WTC11 (cell line): ENCODE measurements around the gene SLFN5. TPM values are rescaled to one million over a fixed set of nuclear protein-coding genes. Genes with fewer than 3 reads are reported as not detected.

Experiments used
- ATAC-seq: fragments of 200-7000 bp; cut with Tn5 transposase; 2 replicates; pipeline ENCODE4 v1.10.0; 2021; ENCODE audit warnings: mild to moderate bottlenecking, moderate library complexity
- CTCF ChIA-PET: fragments of 300-600 bp; sonication (Branson Sonifier 250); formaldehyde crosslinking; loops from one replicate; lab custom pipeline; 2021; ENCODE audit warnings: antibody characterized with exemption; lab: Charles Lee
- POLR2A ChIA-PET: fragments of 350-600 bp; sonication (Branson Sonifier 250); formaldehyde crosslinking; loops from one replicate; lab custom pipeline; 2021; ENCODE audit warnings: antibody characterized with exemption; lab: Charles Lee
- DNase-seq: peaks from one replicate; pipeline ENCODE4 v3.0.0; 2021; ENCODE audit warnings: low spot score
- H3K27ac Mint-ChIP-seq: 2 replicates; pipeline ENCODE4 v1.8.0; 2021; ENCODE audit warnings: mixed read lengths
- H3K27me3 Mint-ChIP-seq: 2 replicates; pipeline ENCODE4 v1.8.0; 2021; ENCODE audit warnings: low read depth, mild to moderate bottlenecking, moderate library complexity, mixed read lengths
- H3K36me3 Mint-ChIP-seq: 2 replicates; pipeline ENCODE4 v1.8.0; 2021; ENCODE audit warnings: mixed read lengths
- H3K4me1 Mint-ChIP-seq: 2 replicates; pipeline ENCODE4 v1.8.0; 2022; ENCODE audit warnings: mixed read lengths
- H3K4me3 Mint-ChIP-seq: 2 replicates; pipeline ENCODE4 v1.8.0; 2021; ENCODE audit warnings: mild to moderate bottlenecking, moderate library complexity, mixed read lengths
- H3K9me3 Mint-ChIP-seq: 2 replicates; pipeline ENCODE4 v1.8.0; 2021; ENCODE audit warnings: mixed read lengths
- ATF1 ChIP-seq: sonication (generic); formaldehyde crosslinking; IDR thresholded peaks from 2 replicates; pipeline ENCODE4 v1.8.1; 2023; ENCODE audit warnings: mild to moderate bottlenecking, moderate library complexity, missing genetic modification reagents
- CBFB ChIP-seq: sonication (generic); formaldehyde crosslinking; IDR thresholded peaks from 2 replicates; pipeline ENCODE4 v1.8.1; 2022; ENCODE audit warnings: mild to moderate bottlenecking, low read depth, missing genetic modification reagents
- CDX4 ChIP-seq: fragments of 250-450 bp; sonication (Bioruptor Pico); IDR thresholded peaks from 2 replicates; pipeline ENCODE4 v1.9.0; 2021; ENCODE audit warnings: moderate library complexity, mild to moderate bottlenecking, inconsistent platforms, borderline replicate concordance
- CREB1 ChIP-seq: sonication (generic); formaldehyde crosslinking; IDR thresholded peaks from 2 replicates; pipeline ENCODE4 v1.8.0; 2023; ENCODE audit warnings: mild to moderate bottlenecking, missing genetic modification reagents
- IRF1 ChIP-seq: sonication (generic); formaldehyde crosslinking; IDR thresholded peaks from 2 replicates; pipeline ENCODE4 v1.8.0; 2023; ENCODE audit warnings: missing genetic modification reagents
- MAX ChIP-seq: sonication (generic); formaldehyde crosslinking; IDR thresholded peaks from 2 replicates; pipeline ENCODE4 v1.8.0; 2022; ENCODE audit warnings: mild to moderate bottlenecking, missing genetic modification reagents
- MLX ChIP-seq: sonication (generic); formaldehyde crosslinking; IDR thresholded peaks from 2 replicates; pipeline ENCODE4 v1.8.1; 2023; ENCODE audit warnings: mild to moderate bottlenecking, missing genetic modification reagents, moderate library complexity
- MXD4 ChIP-seq: fragments of 250-450 bp; sonication (Bioruptor Pico); IDR thresholded peaks from 2 replicates; pipeline ENCODE4 v1.8.0; 2021; ENCODE audit warnings: mild to moderate bottlenecking, moderate library complexity, borderline replicate concordance
- NFATC4 ChIP-seq: fragments of 250-450 bp; sonication (Bioruptor Pico); IDR thresholded peaks from 2 replicates; pipeline ENCODE4 v1.9.0; 2021; ENCODE audit warnings: mild to moderate bottlenecking
- NFE2L1 ChIP-seq: sonication (generic); formaldehyde crosslinking; IDR thresholded peaks from 2 replicates; pipeline ENCODE4 v1.8.1; 2023; ENCODE audit warnings: missing genetic modification reagents
- OVOL2 ChIP-seq: fragments of 250-450 bp; sonication (Bioruptor Pico); IDR thresholded peaks from 2 replicates; pipeline ENCODE4 v1.9.0; 2021; ENCODE audit warnings: mild to moderate bottlenecking, borderline replicate concordance
- PRDM15 ChIP-seq: sonication (generic); formaldehyde crosslinking; IDR thresholded peaks from 2 replicates; pipeline ENCODE4 v1.8.0; 2022; ENCODE audit warnings: missing genetic modification reagents
- RELA ChIP-seq: sonication (generic); formaldehyde crosslinking; IDR thresholded peaks from 2 replicates; pipeline ENCODE4 v1.8.1; 2022; ENCODE audit warnings: missing genetic modification reagents, mild to moderate bottlenecking, borderline replicate concordance
- STAT6 ChIP-seq: sonication (generic); formaldehyde crosslinking; conservative IDR thresholded peaks from 2 replicates; pipeline ENCODE4 v1.8.1; 2023; ENCODE audit warnings: mild to moderate bottlenecking, low read depth, missing genetic modification reagents, moderate library complexity
- TP53 ChIP-seq: sonication (generic); formaldehyde crosslinking; IDR thresholded peaks from 2 replicates; pipeline ENCODE4 v1.8.1; 2023; ENCODE audit warnings: mild to moderate bottlenecking, missing genetic modification reagents
- USF2 ChIP-seq: sonication (generic); formaldehyde crosslinking; IDR thresholded peaks from 2 replicates; pipeline ENCODE4 v1.8.1; 2023; ENCODE audit warnings: mild to moderate bottlenecking, missing genetic modification reagents, moderate library complexity
- ZBTB43 ChIP-seq: sonication (generic); formaldehyde crosslinking; IDR thresholded peaks from 2 replicates; pipeline ENCODE4 v1.8.1; 2023; ENCODE audit warnings: mild to moderate bottlenecking, missing genetic modification reagents
- ZNF423 ChIP-seq: fragments of 250-450 bp; sonication (Bioruptor Pico); IDR thresholded peaks from 2 replicates; pipeline ENCODE4 v2.1.2; 2022; ENCODE audit warnings: mild to moderate bottlenecking, moderate library complexity
- ZNF671 ChIP-seq: fragments of 250-450 bp; sonication (Bioruptor Pico); IDR thresholded peaks from 2 replicates; pipeline ENCODE4 v1.8.0; 2021; ENCODE audit warnings: mild to moderate bottlenecking
- total RNA-seq: library from RNA; stranded (reverse); gene quantifications from 3 replicates; pipeline ENCODE4 v1.2.3, GENCODE V29; 2021

The SLFN5 gene
- total RNA-seq, 1 experiment from 2014 or later: 7.6 TPM

GRCh38 chr17:35293151-35293847 lies 50.4 kb downstream of the SLFN5 start (continued):
- no peak for TF ChIP-seq PRDM15 (CRISPR knock-in tag)

- ATAC-seq: no peak
- POLR2A ChIA-PET: no interaction called here
These were observed 51.9 kb downstream of the SLFN5 start for GRCh38 chr17:35294756-35295155.

GRCh38 chr17:35295686-35296085 lies 52.8 kb downstream of the SLFN5 start:
- TF ChIP-seq NFE2L1 (CRISPR knock-in tag): no peak
- no peak for TF ChIP-seq MXD4 (CRISPR knock-in tag)
- TF ChIP-seq RELA: no peak
- no peak for TF ChIP-seq IRF1
- no peak for TF ChIP-seq ZBTB43 (CRISPR knock-in tag)
- TF ChIP-seq ZNF671 (CRISPR knock-in tag): no peak
- TF ChIP-seq CREB1 (CRISPR knock-in tag): no peak
- no peak for TF ChIP-seq NFATC4 (CRISPR knock-in tag)
- no peak for TF ChIP-seq CDX4
- no peak for TF ChIP-seq TP53 (CRISPR knock-in tag)
- TF ChIP-seq CBFB: no peak
- no peak for TF ChIP-seq STAT6 (CRISPR knock-in tag)
- TF ChIP-seq ATF1 (CRISPR knock-in tag): no peak
- TF ChIP-seq MLX (CRISPR knock-in tag): no peak
- no peak for TF ChIP-seq ZNF423 (CRISPR knock-in tag)
- no peak for TF ChIP-seq MAX (CRISPR knock-in tag)
- TF ChIP-seq, all 79 proteins: peak for 0
- Mint-ChIP-seq H3K27me3 (peaks cover 57% of the 10 kb centered on the region), H3K36me3 (peaks cover 40% of the 10 kb centered on the region), H3K27ac (no peak overlapping the region), H3K9me3 (peaks cover 55% of the 10 kb centered on the region), H3K4me1 (no peaks in the 10 kb centered on the region), H3K4me3 (no peak overlapping the region)
- ChIA-PET POLR2A (no interaction called here), CTCF (no interaction called here)
- no peak for ATAC-seq
- no peak for DNase-seq

More at GRCh38 chr17:35294756-35295155, 51.9 kb downstream of the SLFN5 start:
- Mint-ChIP-seq H3K4me3 (no peak overlapping the region), H3K4me1 (no peaks in the 10 kb centered on the region), H3K27ac (no peak overlapping the region), H3K36me3 (peaks cover 34% of the 10 kb centered on the region), H3K27me3 (peaks cover 61% of the 10 kb centered on the region), H3K9me3 (peaks cover 48% of the 10 kb centered on the region)
- CTCF ChIA-PET: no interaction called here
- DNase-seq: no peak
- TF ChIP-seq USF2 (CRISPR knock-in tag) (no peak), OVOL2 (CRISPR knock-in tag) (no peak)
